GM12892 (cell line): ENCODE results near the gene TBC1D5.

ENCODE experiments used
- POLR2A ChIP-seq: IDR thresholded peaks from 2 replicates; pipeline ENCODE4 v1.6.1; 2011; ENCODE audit warnings: low read depth, low read length, control low read depth
- POLR2AphosphoS5 ChIP-seq: IDR thresholded peaks from 2 replicates; pipeline ENCODE4 v1.6.1; 2011; ENCODE audit warnings: low read depth, low read length, control low read depth
- TAF1 ChIP-seq: IDR thresholded peaks from 2 replicates; pipeline ENCODE4 v1.6.1; 2011; ENCODE audit warnings: low read depth, mild to moderate bottlenecking, control low read depth, low read length, borderline replicate concordance

GRCh38 chr3:17605032-17605431 is 137.4 kb downstream of the TBC1D5 start:
- TF ChIP-seq POLR2AphosphoS5 (no peak), POLR2A (no peak), TAF1 (no peak)
